Measurements from ENCODE around the gene AMOTL1. TPM values are rescaled to one million over a fixed set of nuclear protein-coding genes. Genes with fewer than 3 reads are reported as not detected.

Gene AMOTL1
- total RNA-seq, 6 experiments from 2014 or later, result 7.4 to 43.8 (median 17.3) TPM

GRCh38 chr11:94768602-94769541 lies 716 bp downstream of the AMOTL1 start:
- H3K36me3 ChIP-seq, result no peaks in the 10 kb centered on the region
- no peaks in the 10 kb centered on the region for H3K9me3 ChIP-seq
- peak overlapping the region; percentile 82 to 88 (median 84) for H3K27ac ChIP-seq
- TF ChIP-seq CTCF (IDR thresholded peaks at IDR 0.05), result no peak
- no peak for TF ChIP-seq POLR2A (IDR thresholded peaks at IDR 0.05)
- WGBS (ENCODE audit: insufficient coverage, low coverage, low lambda C conversion rate, missing lambda C conversion rate), result 0% methylated on average over 27 of the region's 91 CpGs
- H3K4me1 ChIP-seq, result peaks cover 0 to 8% (median 2%) of the 10 kb centered on the region in 4 donors
- intact Hi-C loops (cut with DNase I), result no loop called here
- ATAC-seq (peak; percentile 71 to 78 (median 74)), DNase-seq (peak; percentile 54 to 63 (median 62))
- peak overlapping the region; percentile 70 to 87 (median 84) for H3K4me3 ChIP-seq
- no peaks in the 10 kb centered on the region for H3K27me3 ChIP-seq

GRCh38 chr11:94769880-94770279 lies 1.7 kb downstream of the AMOTL1 start:
- peaks cover 0 to 8% (median 2%) of the 10 kb centered on the region in 4 donors for H3K4me1 ChIP-seq

DNA sequence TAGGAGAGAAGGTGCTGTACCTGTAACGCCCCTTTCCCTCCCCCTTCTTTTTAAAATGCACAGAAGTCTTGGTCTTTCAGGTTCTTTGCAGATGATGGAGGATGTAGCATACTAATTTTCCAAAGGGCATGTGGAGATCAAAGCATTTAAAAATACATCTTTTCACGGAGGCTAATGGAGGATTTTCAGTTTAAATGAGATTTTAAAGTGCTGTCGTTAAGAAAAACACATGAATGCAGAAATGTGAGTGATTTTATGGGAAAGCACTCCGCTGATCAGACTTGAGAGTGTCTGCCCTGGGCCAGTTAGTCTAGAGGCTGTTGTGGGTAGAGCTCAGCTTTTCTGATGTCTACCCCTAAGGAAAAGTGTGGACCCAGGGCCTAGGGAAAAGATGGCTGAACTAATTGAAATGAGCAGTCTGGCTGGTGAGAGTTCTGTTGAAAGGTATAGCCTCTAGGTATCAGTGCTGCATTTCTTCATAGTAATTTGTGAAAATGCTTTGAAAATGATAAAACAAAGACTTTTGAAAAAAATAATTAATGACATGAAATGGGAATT lies 2.5 kb downstream of the AMOTL1 start:
- TF ChIP-seq CTCF (IDR thresholded peaks at IDR 0.05) (no peak), POLR2A (IDR thresholded peaks at IDR 0.05) (no peak)
- no peaks in the 10 kb centered on the region for H3K36me3 ChIP-seq
- H3K27me3 ChIP-seq, result no peaks in the 10 kb centered on the region
- no peak overlapping the region for H3K4me3 ChIP-seq
- DNase-seq (no peak), ATAC-seq (no peak)
- no peaks in the 10 kb centered on the region for H3K9me3 ChIP-seq
- H3K4me1 ChIP-seq, result peaks cover 0 to 10% (median 2%) of the 10 kb centered on the region in 4 donors
- no peak overlapping the region for H3K27ac ChIP-seq
- intact Hi-C loops (cut with DNase I), result no loop called here
- WGBS (ENCODE audit: insufficient coverage, low coverage, low lambda C conversion rate, missing lambda C conversion rate), result 82% methylated on average over 4 of the region's 4 CpGs

More at GRCh38 chr11:94769880-94770279, 1.7 kb downstream of the AMOTL1 start:
- intact Hi-C loops (cut with DNase I), result no loop called here
- H3K27me3 ChIP-seq, result no peaks in the 10 kb centered on the region
- H3K27ac ChIP-seq, result peak overlapping the region in 2 of 3 donors; percentile 84 to 88
- no peak for ATAC-seq
- 43% methylated on average over 8 of the region's 8 CpGs for WGBS (ENCODE audit: insufficient coverage, low coverage, low lambda C conversion rate, missing lambda C conversion rate)
- DNase-seq, result no peak
- H3K36me3 ChIP-seq, result no peaks in the 10 kb centered on the region
- TF ChIP-seq CTCF (IDR thresholded peaks at IDR 0.05), result no peak
- no peak for TF ChIP-seq POLR2A (IDR thresholded peaks at IDR 0.05)
- no peaks in the 10 kb centered on the region for H3K9me3 ChIP-seq
- peak overlapping the region; percentile 70 to 87 (median 84) for H3K4me3 ChIP-seq

GRCh38 chr11:94771390-94771789 lies 3.2 kb downstream of the AMOTL1 start:
- peaks cover 0 to 16% (median 2%) of the 10 kb centered on the region in 4 donors for H3K4me1 ChIP-seq
- H3K4me3 ChIP-seq, result no peak overlapping the region
- no peaks in the 10 kb centered on the region for H3K36me3 ChIP-seq
- H3K27ac ChIP-seq, result no peak overlapping the region
- no peaks in the 10 kb centered on the region for H3K27me3 ChIP-seq
- TF ChIP-seq CTCF (IDR thresholded peaks at IDR 0.05), result no peak
- TF ChIP-seq POLR2A (IDR thresholded peaks at IDR 0.05), result no peak
- no peaks in the 10 kb centered on the region for H3K9me3 ChIP-seq
- intact Hi-C loops (cut with DNase I), result no loop called here
- ATAC-seq (no peak), DNase-seq (no peak)
- 66% methylated on average over 2 of the region's 2 CpGs for WGBS (ENCODE audit: insufficient coverage, low coverage, low lambda C conversion rate, missing lambda C conversion rate)

Measured in right lobe of liver (tissue), 6 donors.